PFSK-1 (cell line): ENCODE measurements around the gene INSR.

Source experiments
- FOXP2 ChIP-seq: optimal IDR thresholded peaks from 2 replicates; pipeline ENCODE3; 2011; ENCODE audit warnings: borderline replicate concordance, control low read depth, inconsistent platforms; ENCODE audit not compliant: insufficient read depth; ENCODE audit errors: extremely low read length, extremely low read depth
- POLR2AphosphoS5 ChIP-seq: IDR thresholded peaks from 2 replicates; pipeline ENCODE4 v1.6.1; 2012; ENCODE audit warnings: low read depth, mild to moderate bottlenecking, control low read depth, low read length, moderate library complexity
- SIN3A ChIP-seq: IDR thresholded peaks from 2 replicates; pipeline ENCODE4 v1.6.1; 2012; ENCODE audit warnings: mild to moderate bottlenecking, low read length, moderate library complexity, borderline replicate concordance; ENCODE audit not compliant: insufficient read depth
- TAF1 ChIP-seq: IDR thresholded peaks from 2 replicates; pipeline ENCODE4 v1.6.1; 2012; ENCODE audit warnings: low read length, control low read depth, borderline replicate concordance; ENCODE audit not compliant: insufficient read depth
- TF ChIP-seq, protein P1 (sequence below), 2 experiments: IDR thresholded peaks; 2 replicates each; pipeline versions ENCODE4 v1.6.1 to v1.8.0; 2011 to 2012; ENCODE audit warnings: low read depth in 2 of 2, low read length in 2 of 2, control low read depth in 1 of 2, inconsistent platforms in 1 of 2, mild to moderate bottlenecking in 1 of 2, moderate library complexity in 1 of 2; ENCODE audit not compliant: insufficient read depth in 1 of 2

INSR gene

DNA sequence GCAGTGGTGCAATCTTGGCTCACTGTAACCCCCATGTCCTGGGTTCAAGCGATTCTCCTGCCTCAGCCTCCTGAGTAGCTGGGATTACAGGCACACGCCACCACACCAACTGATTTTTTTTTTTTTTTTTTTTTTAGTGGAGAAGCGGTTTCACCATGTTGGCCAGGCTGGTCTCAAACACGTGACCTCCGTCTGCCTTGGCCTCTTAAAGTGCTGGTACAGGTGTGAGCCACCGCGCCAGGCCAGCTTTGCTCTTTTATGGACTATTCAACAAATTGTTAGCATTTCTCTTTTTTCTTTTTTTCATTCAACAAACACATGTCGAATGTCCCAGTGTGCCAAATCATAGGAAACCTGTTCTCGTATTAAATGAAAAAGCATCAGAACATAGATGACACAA lies 99.6 kb downstream of the INSR start:
- TF ChIP-seq, protein P1, sequence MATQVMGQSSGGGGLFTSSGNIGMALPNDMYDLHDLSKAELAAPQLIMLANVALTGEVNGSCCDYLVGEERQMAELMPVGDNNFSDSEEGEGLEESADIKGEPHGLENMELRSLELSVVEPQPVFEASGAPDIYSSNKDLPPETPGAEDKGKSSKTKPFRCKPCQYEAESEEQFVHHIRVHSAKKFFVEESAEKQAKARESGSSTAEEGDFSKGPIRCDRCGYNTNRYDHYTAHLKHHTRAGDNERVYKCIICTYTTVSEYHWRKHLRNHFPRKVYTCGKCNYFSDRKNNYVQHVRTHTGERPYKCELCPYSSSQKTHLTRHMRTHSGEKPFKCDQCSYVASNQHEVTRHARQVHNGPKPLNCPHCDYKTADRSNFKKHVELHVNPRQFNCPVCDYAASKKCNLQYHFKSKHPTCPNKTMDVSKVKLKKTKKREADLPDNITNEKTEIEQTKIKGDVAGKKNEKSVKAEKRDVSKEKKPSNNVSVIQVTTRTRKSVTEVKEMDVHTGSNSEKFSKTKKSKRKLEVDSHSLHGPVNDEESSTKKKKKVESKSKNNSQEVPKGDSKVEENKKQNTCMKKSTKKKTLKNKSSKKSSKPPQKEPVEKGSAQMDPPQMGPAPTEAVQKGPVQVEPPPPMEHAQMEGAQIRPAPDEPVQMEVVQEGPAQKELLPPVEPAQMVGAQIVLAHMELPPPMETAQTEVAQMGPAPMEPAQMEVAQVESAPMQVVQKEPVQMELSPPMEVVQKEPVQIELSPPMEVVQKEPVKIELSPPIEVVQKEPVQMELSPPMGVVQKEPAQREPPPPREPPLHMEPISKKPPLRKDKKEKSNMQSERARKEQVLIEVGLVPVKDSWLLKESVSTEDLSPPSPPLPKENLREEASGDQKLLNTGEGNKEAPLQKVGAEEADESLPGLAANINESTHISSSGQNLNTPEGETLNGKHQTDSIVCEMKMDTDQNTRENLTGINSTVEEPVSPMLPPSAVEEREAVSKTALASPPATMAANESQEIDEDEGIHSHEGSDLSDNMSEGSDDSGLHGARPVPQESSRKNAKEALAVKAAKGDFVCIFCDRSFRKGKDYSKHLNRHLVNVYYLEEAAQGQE (IDR thresholded peaks at IDR 0.05; ENCODE audit: insufficient read depth in 1 of 2, low read depth in 2 of 2, low read length in 2 of 2): no peak
- TF ChIP-seq SIN3A (no peak), POLR2AphosphoS5 (no peak), FOXP2 (no peak), TAF1 (no peak)

- TF ChIP-seq, protein P1 (IDR thresholded peaks at IDR 0.05; ENCODE audit: insufficient read depth in 1 of 2, low read depth in 2 of 2, low read length in 2 of 2): no peak
- TF ChIP-seq TAF1 (no peak), POLR2AphosphoS5 (no peak), FOXP2 (no peak), SIN3A (no peak)
These were observed 102.1 kb downstream of the INSR start for GRCh38 chr19:7191946-7192691.

DNA sequence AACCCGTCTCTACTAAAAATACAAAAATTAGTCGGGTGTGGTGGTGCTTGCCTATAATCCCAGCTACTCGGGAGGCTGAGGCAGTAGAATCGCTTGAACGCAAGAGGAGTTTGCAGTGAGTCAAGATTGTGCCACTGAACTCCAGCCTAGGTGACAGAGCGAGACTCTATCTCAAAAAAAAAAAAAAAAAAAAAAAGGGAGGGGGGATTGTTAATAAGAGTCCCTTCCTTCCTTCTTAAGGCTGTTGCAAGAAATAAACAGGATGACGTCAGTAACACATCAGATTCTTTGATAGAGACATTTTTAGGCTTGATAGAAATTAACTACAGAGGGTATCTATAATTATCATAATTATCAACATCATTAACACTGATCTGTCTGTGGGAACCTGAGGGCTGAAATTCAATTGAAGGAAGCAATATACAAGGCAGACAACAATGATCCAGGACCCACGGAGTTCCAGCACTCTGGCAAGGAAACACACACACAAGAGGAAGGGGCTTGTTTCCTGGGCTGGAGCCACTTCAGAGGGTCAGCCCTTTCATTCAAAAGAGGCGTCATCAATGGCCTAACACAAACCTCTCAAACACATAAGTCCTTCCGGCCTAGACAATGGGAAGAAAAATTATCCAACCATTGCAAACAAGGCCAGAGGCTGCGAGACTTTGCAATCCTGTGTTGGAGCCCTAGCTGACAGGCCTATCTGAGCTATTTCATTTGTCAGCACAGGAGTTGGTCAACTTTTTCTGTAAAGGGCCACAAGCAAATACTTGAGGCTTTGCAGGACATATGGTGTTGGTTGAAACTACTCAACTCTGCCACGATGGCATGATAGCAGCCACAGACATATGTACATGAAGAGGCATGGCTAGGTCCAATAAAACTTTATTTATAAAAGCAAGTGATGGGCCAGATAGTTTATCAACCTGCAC lies 105.2 kb downstream of the INSR start:
- TF ChIP-seq FOXP2 (peak; percentile 35), TAF1 (peak; percentile 24; the same call in 1 of the 2 replicates)
- TF ChIP-seq, protein P1 (IDR thresholded peaks at IDR 0.05; ENCODE audit: insufficient read depth in 1 of 2, low read depth in 2 of 2, low read length in 2 of 2): no peak

DNA sequence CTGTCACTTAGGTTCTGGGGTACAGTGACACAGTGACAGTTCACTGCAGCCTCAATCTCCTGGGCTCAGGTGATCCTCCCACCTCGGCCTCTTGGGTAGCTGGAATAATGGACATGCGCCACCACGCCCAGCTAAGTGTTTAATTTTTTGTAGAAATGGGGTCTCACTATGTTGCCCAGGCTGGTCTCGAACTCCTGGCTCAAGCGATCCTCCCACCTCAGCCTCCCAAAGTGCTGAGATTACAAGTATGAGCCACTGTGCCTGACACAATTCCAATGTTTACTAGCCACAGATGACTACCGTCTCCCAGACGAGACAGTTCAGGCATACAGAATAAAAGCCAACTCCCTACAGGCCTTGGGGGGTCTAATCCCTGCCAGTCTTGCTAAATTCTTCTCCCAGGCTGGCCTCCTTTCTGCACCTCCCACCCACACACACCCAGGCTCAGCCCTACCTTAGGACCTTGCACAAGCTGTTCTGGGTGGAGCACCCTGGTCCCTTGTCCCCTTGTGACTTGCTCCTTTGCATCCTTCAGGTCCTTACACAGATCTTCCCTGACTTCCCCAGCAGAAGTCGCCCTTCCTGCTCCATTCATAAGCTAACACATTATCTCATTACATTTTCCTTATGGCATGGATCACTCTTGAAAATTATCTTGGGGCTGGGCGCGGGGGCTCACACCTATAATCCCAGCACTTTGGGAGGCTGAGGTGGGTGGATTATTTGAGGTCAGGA lies 106.4 kb downstream of the INSR start:
- TF ChIP-seq TAF1 (no peak), FOXP2 (no peak), POLR2AphosphoS5 (no peak), SIN3A (no peak)
- TF ChIP-seq, protein P1 (IDR thresholded peaks at IDR 0.05; ENCODE audit: insufficient read depth in 1 of 2, low read depth in 2 of 2, low read length in 2 of 2): no peak
